Esophagus muscularis mucosa (tissue), 3 donors: ENCODE results near the gene MRGPRX2.

Experiments
- POLR2A ChIP-seq: fragments of 450-650 bp; IDR thresholded peaks from one replicate; pipeline ENCODE4 v1.6.1; 2017; ENCODE audit warnings: antibody characterized with exemption, moderate library complexity, mild to moderate bottlenecking, low read depth
- TF ChIP-seq, protein P1 (sequence below), 3 experiments: fragments of 200-600 bp in 2 of 3; fragments of 450-650 bp in 1 of 3; sonication (generic) in 2 of 3; IDR thresholded peaks; one replicate each; pipeline ENCODE4 v1.5.1; 2017 to 2019; ENCODE audit warnings: antibody characterized with exemption in 3 of 3, mild to moderate bottlenecking in 2 of 3, moderate library complexity in 1 of 3

DNA sequence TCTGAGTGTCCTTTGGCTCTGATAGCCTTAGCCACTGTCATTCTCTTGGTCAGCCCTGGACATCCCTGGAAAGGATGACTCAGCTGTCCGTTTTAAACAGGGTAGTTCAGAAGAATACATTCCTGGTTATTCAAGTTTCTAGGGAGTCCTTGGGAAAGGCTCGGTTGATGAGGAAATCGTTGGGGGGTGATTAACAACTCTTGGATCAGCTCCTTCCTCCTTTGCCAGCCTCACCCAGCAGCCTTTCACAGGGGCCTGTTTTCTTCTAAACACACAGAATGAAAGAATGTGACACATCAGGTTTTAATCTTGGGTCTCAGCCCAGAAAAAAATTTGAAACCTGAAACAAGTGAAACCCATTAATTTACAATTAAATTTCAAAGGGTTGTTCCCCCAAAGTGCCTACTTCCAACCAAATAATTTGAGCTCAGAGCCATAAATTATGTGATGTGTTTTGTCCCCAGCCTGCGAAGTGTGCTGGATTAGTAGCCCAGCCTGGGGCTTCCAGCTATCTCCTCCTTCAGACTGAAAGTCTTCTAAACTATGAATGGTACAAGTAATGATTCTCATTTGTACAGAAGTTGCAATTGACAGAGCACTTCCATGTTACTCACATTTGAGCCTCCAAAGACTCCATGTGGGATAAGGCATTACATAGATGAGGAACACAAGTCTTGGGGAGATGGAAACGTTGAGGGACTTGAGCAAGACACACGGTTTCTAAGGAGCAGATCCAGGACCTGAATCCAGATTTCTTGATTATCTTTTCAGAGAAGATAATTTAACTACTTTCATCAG lies 19.3 kb upstream of the MRGPRX2 start:
- no peak for TF ChIP-seq POLR2A
- TF ChIP-seq, protein P1, sequence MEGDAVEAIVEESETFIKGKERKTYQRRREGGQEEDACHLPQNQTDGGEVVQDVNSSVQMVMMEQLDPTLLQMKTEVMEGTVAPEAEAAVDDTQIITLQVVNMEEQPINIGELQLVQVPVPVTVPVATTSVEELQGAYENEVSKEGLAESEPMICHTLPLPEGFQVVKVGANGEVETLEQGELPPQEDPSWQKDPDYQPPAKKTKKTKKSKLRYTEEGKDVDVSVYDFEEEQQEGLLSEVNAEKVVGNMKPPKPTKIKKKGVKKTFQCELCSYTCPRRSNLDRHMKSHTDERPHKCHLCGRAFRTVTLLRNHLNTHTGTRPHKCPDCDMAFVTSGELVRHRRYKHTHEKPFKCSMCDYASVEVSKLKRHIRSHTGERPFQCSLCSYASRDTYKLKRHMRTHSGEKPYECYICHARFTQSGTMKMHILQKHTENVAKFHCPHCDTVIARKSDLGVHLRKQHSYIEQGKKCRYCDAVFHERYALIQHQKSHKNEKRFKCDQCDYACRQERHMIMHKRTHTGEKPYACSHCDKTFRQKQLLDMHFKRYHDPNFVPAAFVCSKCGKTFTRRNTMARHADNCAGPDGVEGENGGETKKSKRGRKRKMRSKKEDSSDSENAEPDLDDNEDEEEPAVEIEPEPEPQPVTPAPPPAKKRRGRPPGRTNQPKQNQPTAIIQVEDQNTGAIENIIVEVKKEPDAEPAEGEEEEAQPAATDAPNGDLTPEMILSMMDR (IDR thresholded peaks at IDR 0.05) = no peak
